HepG2 (cell line): Measurements from ENCODE around the gene ALDH7A1. TPM values are rescaled to one million over a fixed set of nuclear protein-coding genes. Genes with fewer than 3 reads are reported as not detected.

Experiments used
- ARID2 ChIP-seq: sonication (generic); formaldehyde crosslinking; IDR thresholded peaks from 2 replicates; pipeline ENCODE4 v1.8.1; 2022; ENCODE audit warnings: mild to moderate bottlenecking, missing genetic modification reagents, borderline replicate concordance
- ATRX ChIP-seq: sonication (generic); formaldehyde crosslinking; IDR thresholded peaks from 2 replicates; pipeline ENCODE4 v1.4.0; 2020; ENCODE audit warnings: missing genetic modification reagents, borderline replicate concordance
- BORCS8-MEF2B ChIP-seq: sonication (generic); formaldehyde crosslinking; IDR thresholded peaks from 2 replicates; pipeline ENCODE4 v1.8.0; 2022; ENCODE audit warnings: mild to moderate bottlenecking, missing genetic modification reagents
- MLLT10 ChIP-seq: sonication (generic); formaldehyde crosslinking; IDR thresholded peaks from 2 replicates; pipeline ENCODE4 v1.4.0; 2020; ENCODE audit warnings: missing genetic modification reagents
- NCOA5 ChIP-seq: sonication (generic); formaldehyde crosslinking; IDR thresholded peaks from 2 replicates; pipeline ENCODE4 v1.4.0; 2020; ENCODE audit warnings: missing genetic modification reagents
- PRMT3 ChIP-seq: sonication (generic); formaldehyde crosslinking; IDR thresholded peaks from 2 replicates; pipeline ENCODE4 v1.8.1; 2022; ENCODE audit warnings: low read depth, mild to moderate bottlenecking, moderate library complexity, missing genetic modification reagents, borderline replicate concordance
- RAD21 ChIP-seq: fragments of 450-650 bp; formaldehyde crosslinking; IDR thresholded peaks from 2 replicates; pipeline ENCODE4 v1.5.0; 2020; ENCODE audit warnings: mild to moderate bottlenecking
- REL ChIP-seq: sonication (generic); formaldehyde crosslinking; conservative IDR thresholded peaks from 2 replicates; pipeline ENCODE4 v1.8.0; 2022; ENCODE audit warnings: mild to moderate bottlenecking, missing genetic modification reagents, moderate library complexity
- SMAD1 ChIP-seq: sonication (generic); formaldehyde crosslinking; IDR thresholded peaks from 2 replicates; pipeline ENCODE4 v1.4.0; 2020; ENCODE audit warnings: missing genetic modification reagents, low read depth, mild to moderate bottlenecking, borderline replicate concordance
- SRF ChIP-seq: IDR thresholded peaks from 2 replicates; pipeline ENCODE4 v1.6.1; 2011; ENCODE audit warnings: mild to moderate bottlenecking, low read depth, low read length, moderate library complexity
- SRY ChIP-seq: sonication (generic); formaldehyde crosslinking; IDR thresholded peaks from 2 replicates; pipeline ENCODE4 v1.8.0; 2022; ENCODE audit warnings: mild to moderate bottlenecking, missing genetic modification reagents
- TAF1 ChIP-seq: sonication (generic); formaldehyde crosslinking; IDR thresholded peaks from 2 replicates; pipeline ENCODE4 v1.4.0; 2020; ENCODE audit warnings: missing genetic modification reagents
- THYN1 ChIP-seq: sonication (generic); formaldehyde crosslinking; IDR thresholded peaks from 2 replicates; pipeline ENCODE4 v1.8.1; 2023; ENCODE audit warnings: low read depth, mild to moderate bottlenecking, moderate library complexity, missing genetic modification reagents, borderline replicate concordance
- ZNF136 ChIP-seq: sonication (generic); formaldehyde crosslinking; IDR thresholded peaks from 2 replicates; pipeline ENCODE4 v1.8.1; 2022; ENCODE audit warnings: low read depth, mild to moderate bottlenecking, moderate library complexity, missing genetic modification reagents
- ZNF577 ChIP-seq: sonication (generic); formaldehyde crosslinking; IDR thresholded peaks from 2 replicates; pipeline ENCODE4 v1.4.0; 2020; ENCODE audit warnings: mild to moderate bottlenecking, low read depth, missing genetic modification reagents, borderline replicate concordance
- ZNF678 ChIP-seq: sonication (generic); formaldehyde crosslinking; IDR thresholded peaks from 2 replicates; pipeline ENCODE4 v1.4.0; 2020; ENCODE audit warnings: mild to moderate bottlenecking, missing genetic modification reagents
- ZNF703 ChIP-seq: sonication (generic); formaldehyde crosslinking; IDR thresholded peaks from 2 replicates; pipeline ENCODE4 v1.5.1; 2020; ENCODE audit warnings: missing genetic modification reagents, mild to moderate bottlenecking, moderate library complexity, borderline replicate concordance
- ZSCAN12 ChIP-seq: sonication (generic); formaldehyde crosslinking; IDR thresholded peaks from 2 replicates; pipeline ENCODE4 v1.9.0; 2021; ENCODE audit warnings: mild to moderate bottlenecking, missing genetic modification reagents
- polyA plus RNA-seq, 8 experiments: library from polyadenylated mRNA; depleted of rRNA in 3 of 8; stranded (reverse) in 7 of 8; unstranded in 1 of 8; fragments of >200 nt; fragmentation: Illumina TruSeq in 4 of 8; extraction: Trizol in 4 of 8; gene quantifications; 2 replicates each; pipeline versions ENCODE4 v1.2.1 to v1.2.3, GENCODE V29; 2011 to 2016; ENCODE audit warnings: low read depth in 4 of 8, missing spikeins in 1 of 8, mixed read lengths in 1 of 8; ENCODE audit not compliant: insufficient read depth in 1 of 8
- total RNA-seq, 5 experiments: library from RNA; depleted of rRNA; stranded (reverse); fragments of >200 nt; fragmentation: Illumina TruSeq; extraction: Trizol; gene quantifications; 2 replicates each; pipeline ENCODE4 v1.2.3, GENCODE V29; 2016; ENCODE audit warnings: low read depth in 1 of 5
- TF ChIP-seq, protein P1 (sequence below): sonication (generic); formaldehyde crosslinking; IDR thresholded peaks from 2 replicates; pipeline ENCODE4 v1.4.0; 2020; ENCODE audit warnings: missing genetic modification reagents
- TF ChIP-seq, protein P2 (sequence below): IDR thresholded peaks from 2 replicates; pipeline ENCODE4 v1.6.1; 2016; ENCODE audit warnings: low read depth
- TF ChIP-seq, protein P3 (sequence below), 2 experiments: sonication (generic) in 1 of 2; formaldehyde crosslinking in 1 of 2; IDR thresholded peaks; 2 replicates each; pipeline versions ENCODE4 v1.4.0 to v1.6.1; 2018 to 2020; ENCODE audit warnings: missing genetic modification reagents in 2 of 2, borderline replicate concordance in 1 of 2, low read depth in 1 of 2, mild to moderate bottlenecking in 1 of 2, missing biosample characterization in 1 of 2
- TF ChIP-seq, protein P4 (sequence below): sonication (generic); formaldehyde crosslinking; IDR thresholded peaks from 2 replicates; pipeline ENCODE4 v1.8.0; 2022; ENCODE audit warnings: mild to moderate bottlenecking, missing genetic modification reagents, borderline replicate concordance

The ALDH7A1 gene
- total and polyA plus RNA-seq, 2 of the 13 experiments (the other 11 are each of a cell fraction or from before 2014, with no cell fraction given): 69.0 to 100 TPM

DNA sequence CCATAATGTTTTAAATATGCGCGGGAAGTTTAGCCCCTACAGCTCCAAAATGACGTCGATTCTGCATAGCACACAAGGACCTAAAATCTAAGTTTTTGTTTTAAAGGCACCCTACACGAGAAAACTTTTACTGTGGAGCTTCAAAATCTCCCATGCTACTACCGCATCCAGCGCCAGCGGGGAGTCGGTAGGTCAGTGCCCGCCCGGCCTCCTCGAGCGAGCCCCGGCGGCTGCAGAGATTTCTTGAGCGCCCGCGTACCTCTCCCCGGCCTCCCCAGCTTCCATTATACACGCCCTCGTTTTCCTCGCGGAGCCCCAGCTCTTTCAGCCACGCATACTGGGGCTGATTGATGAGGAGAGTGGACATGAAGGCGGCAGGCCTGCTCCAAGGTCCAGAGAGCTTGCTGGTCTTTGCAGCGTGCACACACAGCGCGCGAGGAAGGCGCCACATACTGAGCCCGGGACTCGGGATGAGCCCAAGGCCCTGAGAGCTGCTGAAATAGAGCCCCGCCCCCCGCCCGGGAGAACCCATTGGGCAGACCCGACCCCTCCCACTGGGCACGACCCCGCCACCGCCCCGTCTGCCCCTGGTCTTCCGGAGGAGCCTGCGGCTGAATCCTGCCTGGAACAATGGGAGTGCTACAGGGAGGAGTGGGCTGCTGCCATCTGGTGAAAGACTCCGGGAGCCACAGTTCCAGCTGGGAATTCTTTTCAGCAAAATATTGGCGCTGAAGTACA lies at the start of gene ALDH7A1 (continued):
- TF ChIP-seq SRY (0 out of 2 replicates have a peak, but pooled peaks have one; percentile 49), TAF1 (peak; percentile 92), SMAD1 (no peak), ZNF136 (CRISPR knock-in tag) (no peak), MLLT10 (CRISPR knock-in tag) (no peak), ARID2 (CRISPR knock-in tag) (0 out of 2 replicates have a peak, but pooled peaks have one; percentile 68), SRF (no peak), THYN1 (CRISPR knock-in tag) (no peak), NCOA5 (CRISPR knock-in tag) (no peak), BORCS8-MEF2B (CRISPR knock-in tag) (peak; percentile 82; the same call in 1 of the 2 replicates), ZSCAN12 (CRISPR knock-in tag) (no peak), RAD21 (CRISPR knock-in tag) (peak; percentile 59), REL (CRISPR knock-in tag) (no peak; the same call in 1 of the 2 replicates), PRMT3 (CRISPR knock-in tag) (no peak), ZNF703 (peak; percentile 71; the same call in 1 of the 2 replicates), ZNF577 (CRISPR knock-in tag) (no peak; the same call in 1 of the 2 replicates), ZNF678 (0 out of 2 replicates have a peak, but pooled peaks have one; percentile 46), ATRX (CRISPR knock-in tag) (no peak)
- TF ChIP-seq, protein P1, sequence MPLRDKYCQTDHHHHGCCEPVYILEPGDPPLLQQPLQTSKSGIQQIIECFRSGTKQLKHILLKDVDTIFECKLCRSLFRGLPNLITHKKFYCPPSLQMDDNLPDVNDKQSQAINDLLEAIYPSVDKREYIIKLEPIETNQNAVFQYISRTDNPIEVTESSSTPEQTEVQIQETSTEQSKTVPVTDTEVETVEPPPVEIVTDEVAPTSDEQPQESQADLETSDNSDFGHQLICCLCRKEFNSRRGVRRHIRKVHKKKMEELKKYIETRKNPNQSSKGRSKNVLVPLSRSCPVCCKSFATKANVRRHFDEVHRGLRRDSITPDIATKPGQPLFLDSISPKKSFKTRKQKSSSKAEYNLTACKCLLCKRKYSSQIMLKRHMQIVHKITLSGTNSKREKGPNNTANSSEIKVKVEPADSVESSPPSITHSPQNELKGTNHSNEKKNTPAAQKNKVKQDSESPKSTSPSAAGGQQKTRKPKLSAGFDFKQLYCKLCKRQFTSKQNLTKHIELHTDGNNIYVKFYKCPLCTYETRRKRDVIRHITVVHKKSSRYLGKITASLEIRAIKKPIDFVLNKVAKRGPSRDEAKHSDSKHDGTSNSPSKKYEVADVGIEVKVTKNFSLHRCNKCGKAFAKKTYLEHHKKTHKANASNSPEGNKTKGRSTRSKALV (CRISPR knock-in tag): no peak
- TF ChIP-seq, protein P2, sequence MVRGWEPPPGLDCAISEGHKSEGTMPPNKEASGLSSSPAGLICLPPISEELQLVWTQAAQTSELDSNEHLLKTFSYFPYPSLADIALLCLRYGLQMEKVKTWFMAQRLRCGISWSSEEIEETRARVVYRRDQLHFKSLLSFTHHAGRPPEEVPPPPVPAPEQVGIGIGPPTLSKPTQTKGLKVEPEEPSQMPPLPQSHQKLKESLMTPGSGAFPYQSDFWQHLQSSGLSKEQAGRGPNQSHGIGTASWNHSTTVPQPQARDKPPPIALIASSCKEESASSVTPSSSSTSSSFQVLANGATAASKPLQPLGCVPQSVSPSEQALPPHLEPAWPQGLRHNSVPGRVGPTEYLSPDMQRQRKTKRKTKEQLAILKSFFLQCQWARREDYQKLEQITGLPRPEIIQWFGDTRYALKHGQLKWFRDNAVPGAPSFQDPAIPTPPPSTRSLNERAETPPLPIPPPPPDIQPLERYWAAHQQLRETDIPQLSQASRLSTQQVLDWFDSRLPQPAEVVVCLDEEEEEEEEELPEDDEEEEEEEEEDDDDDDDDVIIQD (CRISPR knock-in tag): peak; percentile 51; the same call in 1 of the 2 replicates
- TF ChIP-seq, protein P3, sequence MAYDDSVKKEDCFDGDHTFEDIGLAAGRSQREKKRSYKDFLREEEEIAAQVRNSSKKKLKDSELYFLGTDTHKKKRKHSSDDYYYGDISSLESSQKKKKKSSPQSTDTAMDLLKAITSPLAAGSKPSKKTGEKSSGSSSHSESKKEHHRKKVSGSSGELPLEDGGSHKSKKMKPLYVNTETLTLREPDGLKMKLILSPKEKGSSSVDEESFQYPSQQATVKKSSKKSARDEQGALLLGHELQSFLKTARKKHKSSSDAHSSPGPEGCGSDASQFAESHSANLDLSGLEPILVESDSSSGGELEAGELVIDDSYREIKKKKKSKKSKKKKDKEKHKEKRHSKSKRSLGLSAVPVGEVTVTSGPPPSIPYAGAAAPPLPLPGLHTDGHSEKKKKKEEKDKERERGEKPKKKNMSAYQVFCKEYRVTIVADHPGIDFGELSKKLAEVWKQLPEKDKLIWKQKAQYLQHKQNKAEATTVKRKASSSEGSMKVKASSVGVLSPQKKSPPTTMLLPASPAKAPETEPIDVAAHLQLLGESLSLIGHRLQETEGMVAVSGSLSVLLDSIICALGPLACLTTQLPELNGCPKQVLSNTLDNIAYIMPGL (CRISPR knock-in tag; IDR thresholded peaks at IDR 0.05; ENCODE audit: borderline replicate concordance in 1 of 2, low read depth in 1 of 2): peak; percentile 64 to 85; a peak in 3 of 4 replicates
- TF ChIP-seq, protein P4, sequence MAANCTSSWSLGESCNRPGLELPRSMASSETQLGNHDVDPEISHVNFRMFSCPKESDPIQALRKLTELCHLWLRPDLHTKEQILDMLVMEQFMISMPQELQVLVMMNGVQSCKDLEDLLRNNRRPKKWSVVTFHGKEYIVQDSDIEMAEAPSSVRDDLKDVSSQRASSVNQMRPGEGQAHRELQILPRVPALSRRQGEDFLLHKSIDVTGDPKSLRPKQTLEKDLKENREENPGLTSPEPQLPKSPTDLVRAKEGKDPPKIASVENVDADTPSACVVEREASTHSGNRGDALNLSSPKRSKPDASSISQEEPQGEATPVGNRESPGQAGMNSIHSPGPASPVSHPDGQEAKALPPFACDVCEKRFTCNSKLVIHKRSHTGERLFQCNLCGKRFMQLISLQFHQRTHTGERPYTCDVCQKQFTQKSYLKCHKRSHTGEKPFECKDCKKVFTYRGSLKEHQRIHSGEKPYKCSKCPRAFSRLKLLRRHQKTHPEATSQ: peak; percentile 94; the same call in 1 of the 2 replicates
